Measurements from ENCODE around the gene GNAT3.

DNA sequence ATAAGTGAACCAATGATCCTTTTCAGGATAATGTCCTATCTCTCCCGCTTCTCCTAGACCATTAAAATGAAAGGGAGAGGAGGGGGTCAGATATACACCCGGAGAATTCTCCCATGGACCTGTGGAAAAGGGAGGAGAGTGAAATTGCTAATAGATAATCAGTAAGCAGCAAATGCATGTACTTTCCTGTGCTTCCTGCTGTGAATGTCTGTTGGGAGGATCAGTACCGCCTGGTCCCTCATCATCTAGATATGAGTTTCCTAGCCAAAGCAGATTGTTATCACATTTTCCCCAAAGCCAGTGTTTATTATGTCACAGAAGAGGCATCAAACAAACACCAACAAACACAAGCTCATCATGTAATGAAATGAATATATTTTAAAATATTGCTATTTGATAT lies 96.8 kb downstream of the GNAT3 start:
- TF ChIP-seq, protein P1, sequence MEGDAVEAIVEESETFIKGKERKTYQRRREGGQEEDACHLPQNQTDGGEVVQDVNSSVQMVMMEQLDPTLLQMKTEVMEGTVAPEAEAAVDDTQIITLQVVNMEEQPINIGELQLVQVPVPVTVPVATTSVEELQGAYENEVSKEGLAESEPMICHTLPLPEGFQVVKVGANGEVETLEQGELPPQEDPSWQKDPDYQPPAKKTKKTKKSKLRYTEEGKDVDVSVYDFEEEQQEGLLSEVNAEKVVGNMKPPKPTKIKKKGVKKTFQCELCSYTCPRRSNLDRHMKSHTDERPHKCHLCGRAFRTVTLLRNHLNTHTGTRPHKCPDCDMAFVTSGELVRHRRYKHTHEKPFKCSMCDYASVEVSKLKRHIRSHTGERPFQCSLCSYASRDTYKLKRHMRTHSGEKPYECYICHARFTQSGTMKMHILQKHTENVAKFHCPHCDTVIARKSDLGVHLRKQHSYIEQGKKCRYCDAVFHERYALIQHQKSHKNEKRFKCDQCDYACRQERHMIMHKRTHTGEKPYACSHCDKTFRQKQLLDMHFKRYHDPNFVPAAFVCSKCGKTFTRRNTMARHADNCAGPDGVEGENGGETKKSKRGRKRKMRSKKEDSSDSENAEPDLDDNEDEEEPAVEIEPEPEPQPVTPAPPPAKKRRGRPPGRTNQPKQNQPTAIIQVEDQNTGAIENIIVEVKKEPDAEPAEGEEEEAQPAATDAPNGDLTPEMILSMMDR (IDR thresholded peaks at IDR 0.05; ENCODE audit: control extremely low read depth in 1 of 3, insufficient read depth in 1 of 3, low read depth in 1 of 3, low read length in 3 of 3): no peak
- TF ChIP-seq, protein P2, sequence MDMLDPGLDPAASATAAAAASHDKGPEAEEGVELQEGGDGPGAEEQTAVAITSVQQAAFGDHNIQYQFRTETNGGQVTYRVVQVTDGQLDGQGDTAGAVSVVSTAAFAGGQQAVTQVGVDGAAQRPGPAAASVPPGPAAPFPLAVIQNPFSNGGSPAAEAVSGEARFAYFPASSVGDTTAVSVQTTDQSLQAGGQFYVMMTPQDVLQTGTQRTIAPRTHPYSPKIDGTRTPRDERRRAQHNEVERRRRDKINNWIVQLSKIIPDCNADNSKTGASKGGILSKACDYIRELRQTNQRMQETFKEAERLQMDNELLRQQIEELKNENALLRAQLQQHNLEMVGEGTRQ (IDR thresholded peaks at IDR 0.05; ENCODE audit: low read length): no peak
- TF ChIP-seq SIX5 (IDR thresholded peaks at IDR 0.05; ENCODE audit: low read depth, low read length) (no peak), KDM1A (IDR thresholded peaks at IDR 0.05; ENCODE audit: borderline replicate concordance, low read length) (no peak)

Measured in H1 (cell line).